Measurements from ENCODE around the gene MEGF10.

GRCh38 chr5:127508644-127509373 is 218.2 kb downstream of the MEGF10 start:
- TF ChIP-seq, protein P1, sequence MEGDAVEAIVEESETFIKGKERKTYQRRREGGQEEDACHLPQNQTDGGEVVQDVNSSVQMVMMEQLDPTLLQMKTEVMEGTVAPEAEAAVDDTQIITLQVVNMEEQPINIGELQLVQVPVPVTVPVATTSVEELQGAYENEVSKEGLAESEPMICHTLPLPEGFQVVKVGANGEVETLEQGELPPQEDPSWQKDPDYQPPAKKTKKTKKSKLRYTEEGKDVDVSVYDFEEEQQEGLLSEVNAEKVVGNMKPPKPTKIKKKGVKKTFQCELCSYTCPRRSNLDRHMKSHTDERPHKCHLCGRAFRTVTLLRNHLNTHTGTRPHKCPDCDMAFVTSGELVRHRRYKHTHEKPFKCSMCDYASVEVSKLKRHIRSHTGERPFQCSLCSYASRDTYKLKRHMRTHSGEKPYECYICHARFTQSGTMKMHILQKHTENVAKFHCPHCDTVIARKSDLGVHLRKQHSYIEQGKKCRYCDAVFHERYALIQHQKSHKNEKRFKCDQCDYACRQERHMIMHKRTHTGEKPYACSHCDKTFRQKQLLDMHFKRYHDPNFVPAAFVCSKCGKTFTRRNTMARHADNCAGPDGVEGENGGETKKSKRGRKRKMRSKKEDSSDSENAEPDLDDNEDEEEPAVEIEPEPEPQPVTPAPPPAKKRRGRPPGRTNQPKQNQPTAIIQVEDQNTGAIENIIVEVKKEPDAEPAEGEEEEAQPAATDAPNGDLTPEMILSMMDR (IDR thresholded peaks at IDR 0.05 in 8 of 11, conservative IDR thresholded peaks at IDR 0.05 in 3 of 11) = no peak
- TF ChIP-seq POLR2AphosphoS5 (IDR thresholded peaks at IDR 0.05) = no peak

Measured in spleen (tissue), 7 donors.